GM13977 (cell line): ENCODE data around the gene FOXA1.
A peak's percentile ranks its signal among the peaks of the same experiment; 100 is the strongest.

ENCODE experiments used
- DNase-seq: peaks from one replicate; pipeline ENCODE4 v3.0.0; 2012; ENCODE audit warnings: low spot score
- in situ Hi-C: fragments of 300-500 bp; cut with MboI; formaldehyde crosslinking; loops from one replicate; pipeline ENCODE4 v1.12.0; 2022; ENCODE audit warnings: low sequenced_read_pairs, low pct_unique_long_range_greater_than_20kb, mixed read lengths, inconsistent platforms; ENCODE audit not compliant: unreplicated experiment
- TF ChIP-seq, protein P1 (sequence below): IDR thresholded peaks from 2 replicates; pipeline ENCODE4 v1.5.1; 2012; ENCODE audit warnings: mild to moderate bottlenecking, control low read depth; ENCODE audit not compliant: insufficient read depth; ENCODE audit errors: extremely low read depth, missing control alignments

Gene FOXA1

GRCh38 chr14:37594238-37594970, 645 bp downstream of the FOXA1 start:
- in situ Hi-C loops, result loop anchor here (25.0 kb wide), 2 partner anchors 932 to 1082 kb away; partner anchors contain the start of genes NKX2-1 and PAX9
- TF ChIP-seq, protein P1, sequence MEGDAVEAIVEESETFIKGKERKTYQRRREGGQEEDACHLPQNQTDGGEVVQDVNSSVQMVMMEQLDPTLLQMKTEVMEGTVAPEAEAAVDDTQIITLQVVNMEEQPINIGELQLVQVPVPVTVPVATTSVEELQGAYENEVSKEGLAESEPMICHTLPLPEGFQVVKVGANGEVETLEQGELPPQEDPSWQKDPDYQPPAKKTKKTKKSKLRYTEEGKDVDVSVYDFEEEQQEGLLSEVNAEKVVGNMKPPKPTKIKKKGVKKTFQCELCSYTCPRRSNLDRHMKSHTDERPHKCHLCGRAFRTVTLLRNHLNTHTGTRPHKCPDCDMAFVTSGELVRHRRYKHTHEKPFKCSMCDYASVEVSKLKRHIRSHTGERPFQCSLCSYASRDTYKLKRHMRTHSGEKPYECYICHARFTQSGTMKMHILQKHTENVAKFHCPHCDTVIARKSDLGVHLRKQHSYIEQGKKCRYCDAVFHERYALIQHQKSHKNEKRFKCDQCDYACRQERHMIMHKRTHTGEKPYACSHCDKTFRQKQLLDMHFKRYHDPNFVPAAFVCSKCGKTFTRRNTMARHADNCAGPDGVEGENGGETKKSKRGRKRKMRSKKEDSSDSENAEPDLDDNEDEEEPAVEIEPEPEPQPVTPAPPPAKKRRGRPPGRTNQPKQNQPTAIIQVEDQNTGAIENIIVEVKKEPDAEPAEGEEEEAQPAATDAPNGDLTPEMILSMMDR, result peak; percentile 41
- DNase-seq, result peak; percentile 71

DNA sequence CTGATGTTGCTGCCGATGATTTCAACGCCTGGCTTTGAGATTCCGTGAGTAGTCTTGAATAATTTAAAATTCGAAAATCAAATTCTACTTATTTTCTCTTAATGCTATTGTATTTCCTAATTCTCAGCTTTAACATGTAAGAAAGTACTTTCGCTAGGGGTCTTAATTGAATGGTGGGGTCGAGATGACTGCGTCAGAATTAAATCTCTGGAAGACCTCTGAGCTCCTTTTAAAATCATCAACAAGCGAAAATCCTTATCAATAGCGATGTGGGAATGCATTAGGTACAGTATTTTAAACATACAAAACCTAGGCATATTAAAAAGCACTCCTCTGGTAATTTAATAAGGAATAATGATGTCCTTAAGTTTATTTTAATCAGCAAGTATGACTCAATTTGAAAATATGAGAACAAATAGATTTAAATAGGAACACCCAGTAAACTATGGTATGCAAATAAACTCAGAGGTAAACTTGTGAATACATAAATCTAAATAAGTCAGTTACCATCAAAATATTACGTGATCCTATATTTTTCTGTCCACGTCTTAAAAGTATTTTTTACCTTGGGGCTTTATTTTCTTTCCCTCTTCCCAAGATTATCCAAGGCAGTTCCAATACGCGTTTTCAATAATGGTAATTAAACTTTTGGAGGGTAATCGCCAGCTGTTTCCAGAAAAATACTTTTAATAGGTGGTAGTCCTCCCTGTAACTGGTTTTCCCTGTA, 1.4 kb downstream of the FOXA1 start:
- in situ Hi-C loops, result loop anchor here (25.0 kb wide), 2 partner anchors 931 to 1081 kb away; partner anchors contain the start of genes NKX2-1 and PAX9
- TF ChIP-seq, protein P1, result no peak
- DNase-seq, result peak; percentile 9

DNA sequence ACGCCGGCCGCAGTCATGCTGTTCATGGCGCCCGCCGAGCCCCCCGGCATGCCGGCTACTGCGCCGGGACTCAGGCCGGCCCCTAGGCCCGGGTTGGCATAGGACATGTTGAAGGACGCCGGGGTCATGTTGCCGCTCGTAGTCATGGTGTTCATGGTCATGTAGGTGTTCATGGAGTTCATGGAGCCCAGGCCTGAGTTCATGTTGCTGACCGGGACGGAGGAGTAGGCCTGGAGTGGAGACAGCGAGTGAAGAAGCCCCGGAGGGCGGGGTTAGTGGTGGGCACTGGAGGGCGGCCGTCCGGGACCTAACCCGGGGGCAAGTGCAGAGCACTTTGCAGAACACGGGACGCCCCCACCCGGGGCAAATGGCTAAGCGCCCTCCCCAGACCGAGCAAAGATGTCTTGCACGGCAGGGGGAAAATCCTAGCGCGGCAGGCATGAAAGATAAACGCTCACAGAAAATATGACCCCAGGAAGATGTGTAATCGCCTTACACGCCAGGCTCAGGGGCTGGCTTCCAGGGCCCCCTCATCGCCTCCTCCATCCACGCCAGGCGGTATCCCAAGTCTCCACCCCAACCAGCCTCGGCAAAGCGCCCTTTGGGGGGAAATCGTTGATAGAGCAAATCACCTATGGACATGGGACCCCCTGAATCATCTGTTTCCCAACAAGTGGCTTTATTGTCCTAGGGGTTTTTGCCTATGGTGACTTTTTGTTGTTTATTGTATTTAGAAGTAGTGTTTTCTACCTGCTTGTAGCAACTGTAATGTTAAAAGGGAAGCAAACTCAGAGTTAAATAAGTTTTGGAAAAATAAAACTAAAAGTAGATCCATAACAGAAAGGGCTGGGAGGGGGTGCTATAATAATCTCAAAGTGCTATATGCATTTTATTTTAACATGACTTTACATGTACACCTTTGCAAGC, 2.3 kb downstream of the FOXA1 start:
- in situ Hi-C loops, result loop anchor here (25.0 kb wide), 2 partner anchors 930 to 1080 kb away; partner anchors contain the start of genes NKX2-1 and PAX9
- TF ChIP-seq, protein P1, result no peak
- DNase-seq, result peak; percentile 27

GRCh38 chr14:37591941-37592481, 3.0 kb downstream of the FOXA1 start:
- peak; percentile 8 for DNase-seq
- TF ChIP-seq, protein P1, result no peak

DNA sequence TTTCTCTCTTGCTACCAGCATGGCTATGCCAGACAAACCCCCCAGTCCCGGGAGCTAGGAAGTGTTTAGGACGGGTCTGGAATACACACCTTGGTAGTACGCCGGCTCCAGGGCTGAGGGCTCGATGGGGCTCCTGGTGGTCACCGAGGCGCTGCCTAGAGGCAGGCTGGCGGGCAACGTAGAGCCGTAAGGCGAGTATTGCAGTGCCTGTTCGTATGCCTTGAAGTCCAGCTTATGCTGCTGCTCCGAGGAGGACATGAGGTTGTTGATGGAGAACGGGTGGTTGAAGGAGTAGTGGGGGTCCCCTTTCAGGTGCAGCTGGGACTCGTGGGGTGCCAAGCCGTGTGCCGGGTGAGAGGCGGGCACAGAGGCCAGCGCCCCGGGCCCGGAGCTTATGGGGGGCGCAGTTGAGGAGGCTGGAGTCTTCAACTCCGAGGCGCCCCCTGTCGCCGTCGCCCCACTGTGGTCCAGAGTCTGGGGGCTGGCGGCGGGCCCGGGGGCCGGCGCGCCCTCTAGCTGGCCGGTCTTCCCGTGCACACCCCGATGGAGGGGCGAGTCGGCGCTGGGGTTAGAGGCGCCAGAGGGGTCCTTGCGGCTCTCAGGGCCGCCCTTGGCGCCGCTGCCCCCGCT, 3.6 kb downstream of the FOXA1 start:
- DNase-seq, result peak; percentile 20

More at GRCh38 chr14:37591941-37592481, 3.0 kb downstream of the FOXA1 start:
- in situ Hi-C loops, result loop anchor here (25.0 kb wide), 2 partner anchors 930 to 1080 kb away; partner anchors contain the start of genes NKX2-1 and PAX9

More for the DNA sequence above, 3.6 kb downstream of the FOXA1 start:
- in situ Hi-C loops, result loop anchor here (25.0 kb wide), 2 partner anchors 929 to 1079 kb away; partner anchors contain the start of genes NKX2-1 and PAX9
- TF ChIP-seq, protein P1, result no peak
